BE2C (cell line): ENCODE measurements around the gene SMPX.
"Not testable (repeated sequence)": the region's sequence is repeated elsewhere in the genome, so short reads cannot be mapped to it uniquely, and the experiment has no call there.

Experiments used
- DNase-seq: peaks from one replicate; pipeline ENCODE4 v3.0.0-alpha.2; 2020
- H3K27me3 ChIP-seq: fragments of 250-450 bp; sonication (Bioruptor Pico); 2 replicates; pipeline ENCODE4 v1.5.1; 2020; ENCODE audit warnings: mild to moderate bottlenecking
- H3K36me3 ChIP-seq: fragments of 250-450 bp; sonication (Bioruptor Pico); 2 replicates; pipeline ENCODE4 v1.5.1; 2020; ENCODE audit warnings: mild to moderate bottlenecking
- H3K4me1 ChIP-seq: fragments of 250-450 bp; sonication (Bioruptor Pico); 2 replicates; pipeline ENCODE4 v1.5.1; 2020
- H3K4me3 ChIP-seq: 2 replicates; pipeline ENCODE4 v1.5.1; 2011; ENCODE audit warnings: low read depth, low read length
- H3K9me3 ChIP-seq: fragments of 250-450 bp; sonication (Bioruptor Pico); 2 replicates; pipeline ENCODE4 v1.5.1; 2020
- TF ChIP-seq, protein P1 (sequence below): IDR thresholded peaks from 2 replicates; pipeline ENCODE4 v1.5.1; 2012; ENCODE audit warnings: mild to moderate bottlenecking, low read depth, low read length

Gene SMPX

DNA sequence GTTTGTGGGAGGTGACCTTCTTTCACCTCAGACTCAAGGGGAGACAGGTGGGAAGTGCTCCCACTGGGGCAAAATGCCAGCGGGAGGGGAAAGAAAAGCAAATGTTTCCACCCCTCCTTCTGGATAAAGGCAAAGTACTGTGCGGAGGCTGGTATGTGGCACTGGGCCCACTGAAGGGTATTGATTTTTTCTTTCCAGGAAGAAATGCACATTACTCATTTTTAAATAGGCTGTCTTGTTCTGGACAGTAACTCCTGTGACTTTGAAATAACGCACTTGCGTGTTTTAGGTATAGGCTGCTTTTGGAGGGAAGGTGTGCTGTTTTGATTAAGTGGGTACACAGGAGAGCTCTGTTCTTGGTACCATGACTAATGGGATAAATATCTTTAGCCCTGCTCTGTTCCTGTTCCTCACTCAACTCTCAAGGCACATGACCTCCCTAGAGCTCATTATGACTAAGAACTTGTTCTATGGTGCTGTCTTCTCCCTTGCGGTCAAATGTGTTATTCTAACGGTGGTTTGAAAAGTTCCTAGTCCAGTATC is 40.8 kb upstream of the SMPX start:
- Histone ChIP-seq H3K27me3 (no peaks in the 10 kb centered on the region), H3K4me1 (no peaks in the 10 kb centered on the region), H3K36me3 (no peaks in the 10 kb centered on the region), H3K4me3 (no peak overlapping the region), H3K9me3 (no peaks in the 10 kb centered on the region)
- no peak for DNase-seq
- TF ChIP-seq, protein P1, sequence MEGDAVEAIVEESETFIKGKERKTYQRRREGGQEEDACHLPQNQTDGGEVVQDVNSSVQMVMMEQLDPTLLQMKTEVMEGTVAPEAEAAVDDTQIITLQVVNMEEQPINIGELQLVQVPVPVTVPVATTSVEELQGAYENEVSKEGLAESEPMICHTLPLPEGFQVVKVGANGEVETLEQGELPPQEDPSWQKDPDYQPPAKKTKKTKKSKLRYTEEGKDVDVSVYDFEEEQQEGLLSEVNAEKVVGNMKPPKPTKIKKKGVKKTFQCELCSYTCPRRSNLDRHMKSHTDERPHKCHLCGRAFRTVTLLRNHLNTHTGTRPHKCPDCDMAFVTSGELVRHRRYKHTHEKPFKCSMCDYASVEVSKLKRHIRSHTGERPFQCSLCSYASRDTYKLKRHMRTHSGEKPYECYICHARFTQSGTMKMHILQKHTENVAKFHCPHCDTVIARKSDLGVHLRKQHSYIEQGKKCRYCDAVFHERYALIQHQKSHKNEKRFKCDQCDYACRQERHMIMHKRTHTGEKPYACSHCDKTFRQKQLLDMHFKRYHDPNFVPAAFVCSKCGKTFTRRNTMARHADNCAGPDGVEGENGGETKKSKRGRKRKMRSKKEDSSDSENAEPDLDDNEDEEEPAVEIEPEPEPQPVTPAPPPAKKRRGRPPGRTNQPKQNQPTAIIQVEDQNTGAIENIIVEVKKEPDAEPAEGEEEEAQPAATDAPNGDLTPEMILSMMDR = no peak

DNA sequence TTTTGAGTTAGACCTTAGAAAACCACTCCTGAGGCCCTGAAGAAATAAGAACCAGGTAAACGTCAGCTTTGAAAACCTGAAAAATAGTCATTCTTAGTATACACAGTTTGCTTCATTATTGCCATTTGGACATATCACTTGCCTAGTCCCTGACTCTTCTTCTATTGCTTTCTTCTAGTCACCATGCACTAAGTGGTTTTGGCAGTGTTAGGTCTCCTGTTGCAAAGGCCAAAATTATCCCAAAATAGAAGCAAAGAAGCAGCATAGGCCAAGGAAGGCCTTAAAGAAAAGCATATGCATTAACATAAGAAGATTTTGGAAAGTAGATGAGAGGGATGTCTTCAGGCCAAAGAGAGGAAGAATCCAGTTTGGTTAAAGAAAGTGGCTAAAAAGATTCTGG is 24.1 kb upstream of the SMPX start:
- TF ChIP-seq, protein P1 = no peak

DNA sequence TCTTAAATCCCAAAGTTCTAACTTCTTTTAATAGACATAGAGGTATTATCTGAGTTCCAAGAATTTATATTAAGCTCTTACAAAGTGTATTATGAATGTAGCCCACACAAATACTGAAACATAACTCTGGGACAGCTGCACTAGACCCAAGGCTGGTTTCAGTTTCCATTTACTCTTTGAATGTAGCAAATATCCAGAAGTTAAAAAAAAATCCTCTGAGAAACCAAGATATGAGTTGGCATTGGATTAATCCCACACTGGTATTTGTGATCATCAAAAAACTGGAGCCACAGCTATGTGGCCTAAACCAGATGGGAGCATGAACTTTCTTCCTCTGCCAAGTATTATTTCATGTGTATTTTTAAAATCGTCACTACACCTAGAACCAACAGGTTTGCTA is 23.6 kb upstream of the SMPX start:
- Histone ChIP-seq H3K4me1 (no peaks in the 10 kb centered on the region), H3K9me3 (no peaks in the 10 kb centered on the region), H3K36me3 (no peaks in the 10 kb centered on the region), H3K4me3 (no peak overlapping the region), H3K27me3 (no peaks in the 10 kb centered on the region)
- DNase-seq = no peak
- TF ChIP-seq, protein P1 = no peak

More for the DNA sequence above, 24.1 kb upstream of the SMPX start:
- no peak overlapping the region for H3K4me3 ChIP-seq
- no peaks in the 10 kb centered on the region for H3K9me3 ChIP-seq
- no peaks in the 10 kb centered on the region for H3K36me3 ChIP-seq
- H3K4me1 ChIP-seq = no peaks in the 10 kb centered on the region
- no peak for DNase-seq
- no peaks in the 10 kb centered on the region for H3K27me3 ChIP-seq

DNA sequence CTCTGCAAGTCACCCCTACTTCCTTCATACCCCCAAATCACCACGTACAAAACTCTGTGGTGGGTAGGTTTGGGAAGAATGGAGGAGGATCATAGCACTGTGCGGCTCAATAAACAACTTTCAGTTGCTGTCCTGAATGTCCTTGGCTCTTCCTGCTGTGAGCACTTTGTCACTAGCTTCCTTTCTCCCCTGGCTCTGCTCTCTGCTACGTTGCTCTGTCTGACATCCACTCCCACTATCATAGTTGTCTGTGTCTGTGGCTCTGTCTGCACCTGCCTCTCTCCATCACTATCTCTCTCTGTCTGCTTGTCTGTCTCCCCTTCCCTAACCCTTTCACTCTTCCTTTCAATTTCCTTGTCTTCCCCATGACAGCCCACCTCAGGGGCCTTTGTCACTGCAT is 21.2 kb upstream of the SMPX start:
- no peaks in the 10 kb centered on the region for H3K27me3 ChIP-seq
- no peaks in the 10 kb centered on the region for H3K9me3 ChIP-seq
- no peak for DNase-seq
- TF ChIP-seq, protein P1 = no peak
- no peaks in the 10 kb centered on the region for H3K36me3 ChIP-seq
- no peak overlapping the region for H3K4me3 ChIP-seq
- H3K4me1 ChIP-seq = no peaks in the 10 kb centered on the region

DNA sequence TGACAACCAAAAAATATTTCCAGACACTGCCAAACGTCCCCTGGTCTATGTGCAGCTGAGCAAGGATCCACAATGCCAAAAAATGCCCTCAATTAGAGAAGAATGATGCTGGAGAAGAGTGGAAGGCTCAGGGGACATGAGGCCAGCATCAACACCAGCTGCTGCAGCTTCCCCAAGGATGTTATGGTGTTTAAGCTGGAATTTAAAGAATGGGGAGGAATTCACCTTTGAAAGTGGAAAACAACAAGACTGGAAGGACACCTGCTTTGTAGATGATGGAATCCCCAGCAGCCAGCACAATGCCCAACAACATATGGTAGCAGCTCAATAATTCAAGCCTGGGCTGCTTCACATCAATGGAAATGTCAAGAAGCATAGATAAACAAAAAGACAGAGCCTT is 20.3 kb upstream of the SMPX start:
- no peak overlapping the region for H3K4me3 ChIP-seq
- TF ChIP-seq, protein P1 = no peak
- H3K9me3 ChIP-seq = no peaks in the 10 kb centered on the region
- no peaks in the 10 kb centered on the region for H3K36me3 ChIP-seq
- no peaks in the 10 kb centered on the region for H3K27me3 ChIP-seq
- DNase-seq = no peak
- H3K4me1 ChIP-seq = no peaks in the 10 kb centered on the region

DNA sequence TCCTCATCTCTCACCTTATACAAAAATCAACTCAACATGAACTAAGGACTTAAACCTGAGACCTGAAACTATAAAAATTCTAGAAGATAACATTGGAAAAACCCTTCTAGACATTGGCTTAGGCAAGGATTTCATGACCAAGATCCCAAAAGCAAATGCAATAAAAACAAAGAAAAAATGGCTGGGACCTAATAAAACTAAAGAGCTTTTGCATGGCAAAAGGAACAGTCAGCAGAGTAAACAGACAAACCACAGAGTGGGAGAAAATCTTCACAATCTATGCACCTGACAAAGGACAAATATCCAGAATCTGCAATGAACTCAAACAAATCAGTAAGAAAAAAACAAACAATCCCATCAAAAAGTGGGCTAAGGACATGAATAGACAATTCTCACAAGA is 17.2 kb upstream of the SMPX start:
- not testable (repeated sequence) for H3K4me1 ChIP-seq, H3K27me3 ChIP-seq, H3K9me3 ChIP-seq, H3K4me3 ChIP-seq, DNase-seq, H3K36me3 ChIP-seq

DNA sequence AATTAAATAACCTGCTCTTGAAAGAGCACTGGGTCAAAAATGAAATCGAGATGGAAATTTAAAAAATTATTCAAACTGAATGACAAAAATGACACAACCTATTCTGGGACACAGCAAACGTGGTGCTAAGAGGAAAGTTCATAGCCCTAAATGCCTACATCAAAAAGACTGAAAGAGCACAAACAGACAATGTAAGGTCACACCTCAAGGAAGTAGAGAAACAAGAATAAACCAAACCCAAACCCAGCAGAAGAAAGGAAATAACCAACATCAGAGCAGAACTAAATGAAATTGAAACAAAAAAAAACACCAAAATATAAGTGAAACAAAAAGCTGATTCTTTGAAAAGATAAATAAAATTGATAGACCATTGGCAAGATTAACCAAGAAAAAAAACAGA is 15.1 kb upstream of the SMPX start:
- H3K4me1 ChIP-seq, H3K9me3 ChIP-seq, DNase-seq, H3K36me3 ChIP-seq, H3K4me3 ChIP-seq, H3K27me3 ChIP-seq: not testable (repeated sequence)
